Measurements from ENCODE around the gene GBX1.

GBX1 gene

DNA sequence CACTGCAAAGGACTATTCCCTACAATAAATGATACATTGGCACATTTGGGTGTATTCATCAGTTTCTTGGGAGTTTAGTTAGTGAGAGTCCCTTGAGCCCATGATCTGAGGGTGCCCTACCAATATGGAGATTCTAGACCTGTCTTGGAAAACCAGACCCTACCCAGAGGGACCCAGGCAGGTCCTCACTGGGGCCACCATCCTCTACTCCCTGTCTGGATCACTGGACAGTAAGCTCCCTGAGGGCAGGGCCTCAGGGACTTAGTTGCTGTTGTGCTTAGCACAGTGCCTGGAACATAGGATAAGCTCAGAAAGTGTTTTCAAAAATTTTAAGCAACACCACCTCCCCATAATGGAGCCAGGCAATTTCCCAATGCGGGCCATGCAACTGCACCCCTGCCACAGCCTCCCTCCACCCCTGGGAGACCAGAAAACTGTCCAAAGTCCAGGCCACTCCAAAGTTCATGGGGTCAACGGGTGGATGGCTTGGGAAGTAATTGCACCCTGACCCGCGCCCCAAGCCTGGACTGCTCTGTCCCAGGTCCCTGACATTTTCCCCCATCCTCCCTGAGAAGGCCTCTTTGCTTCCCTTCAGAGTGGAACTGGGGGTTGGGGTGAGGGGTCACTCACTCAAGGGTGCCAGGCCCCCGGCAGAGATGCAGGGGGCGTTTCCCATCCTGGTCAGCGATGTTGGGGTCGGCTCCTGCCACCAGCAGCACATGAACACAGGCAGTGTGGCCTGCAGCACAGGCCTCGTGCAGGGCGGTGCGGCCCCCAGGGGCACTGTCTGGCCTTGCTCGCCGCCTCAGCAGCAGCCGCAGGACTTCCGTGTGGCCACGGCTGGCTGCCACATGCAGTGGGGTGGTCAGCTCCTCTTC, 18.5 kb upstream of the GBX1 start:
- Histone ChIP-seq H3K4me1 (ENCODE audit: low read length) (peaks cover 32% of the 10 kb centered on the region), H2AFZ (ENCODE audit: low read depth, low read length) (no peak overlapping the region), H3K27ac (ENCODE audit: low read length) (no peak overlapping the region), H4K20me1 (ENCODE audit: insufficient read depth, low read length) (peaks cover 48% of the 10 kb centered on the region), H3K79me2 (ENCODE audit: low read length) (no peaks in the 10 kb centered on the region), H3K36me3 (replicated peaks; ENCODE audit: low read depth, low read length) (no peaks in the 10 kb centered on the region), H3K27me3 (ENCODE audit: low read depth, low read length) (peaks cover 72% of the 10 kb centered on the region), H3K4me2 (ENCODE audit: low read length) (no peak overlapping the region), H3K4me3 (ENCODE audit: low read length) (no peak overlapping the region), H3K9ac (ENCODE audit: low read length) (no peak overlapping the region), H3K9me3 (ENCODE audit: insufficient read depth, low read length) (no peaks in the 10 kb centered on the region)
- TF ChIP-seq, protein P1, sequence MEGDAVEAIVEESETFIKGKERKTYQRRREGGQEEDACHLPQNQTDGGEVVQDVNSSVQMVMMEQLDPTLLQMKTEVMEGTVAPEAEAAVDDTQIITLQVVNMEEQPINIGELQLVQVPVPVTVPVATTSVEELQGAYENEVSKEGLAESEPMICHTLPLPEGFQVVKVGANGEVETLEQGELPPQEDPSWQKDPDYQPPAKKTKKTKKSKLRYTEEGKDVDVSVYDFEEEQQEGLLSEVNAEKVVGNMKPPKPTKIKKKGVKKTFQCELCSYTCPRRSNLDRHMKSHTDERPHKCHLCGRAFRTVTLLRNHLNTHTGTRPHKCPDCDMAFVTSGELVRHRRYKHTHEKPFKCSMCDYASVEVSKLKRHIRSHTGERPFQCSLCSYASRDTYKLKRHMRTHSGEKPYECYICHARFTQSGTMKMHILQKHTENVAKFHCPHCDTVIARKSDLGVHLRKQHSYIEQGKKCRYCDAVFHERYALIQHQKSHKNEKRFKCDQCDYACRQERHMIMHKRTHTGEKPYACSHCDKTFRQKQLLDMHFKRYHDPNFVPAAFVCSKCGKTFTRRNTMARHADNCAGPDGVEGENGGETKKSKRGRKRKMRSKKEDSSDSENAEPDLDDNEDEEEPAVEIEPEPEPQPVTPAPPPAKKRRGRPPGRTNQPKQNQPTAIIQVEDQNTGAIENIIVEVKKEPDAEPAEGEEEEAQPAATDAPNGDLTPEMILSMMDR (IDR thresholded peaks at IDR 0.05; ENCODE audit: low read depth, low read length), result no peak
- TF ChIP-seq EZH2phosphoT487 (IDR thresholded peaks at IDR 0.05; ENCODE audit: low read depth), result no peak

DNA sequence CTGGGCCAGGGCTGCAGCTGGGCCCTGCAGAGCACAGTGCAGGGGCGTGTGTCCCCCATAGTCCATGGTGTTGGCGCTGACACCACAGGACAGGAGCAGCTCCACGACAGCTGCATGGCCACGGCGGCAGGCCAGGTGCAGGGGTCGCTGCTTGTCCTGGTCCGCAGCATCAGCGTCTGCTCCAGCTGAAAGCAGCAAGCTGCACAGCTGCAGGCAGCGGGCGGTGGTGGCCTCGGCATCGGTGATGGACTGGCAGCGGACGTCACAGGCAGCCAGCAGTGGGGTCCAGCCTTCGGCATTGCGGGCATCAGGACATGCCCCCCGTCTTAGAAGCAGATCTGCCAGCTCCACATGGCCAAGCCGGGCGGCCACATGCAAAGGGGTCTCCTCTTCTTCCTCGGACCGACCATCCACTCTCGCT, 13.5 kb upstream of the GBX1 start:
- TF ChIP-seq EZH2phosphoT487 (IDR thresholded peaks at IDR 0.05; ENCODE audit: low read depth), result no peak
- TF ChIP-seq, protein P1 (IDR thresholded peaks at IDR 0.05; ENCODE audit: low read depth, low read length), result no peak
- H3K27ac ChIP-seq (ENCODE audit: low read length), result no peak overlapping the region
- H4K20me1 ChIP-seq (ENCODE audit: insufficient read depth, low read length), result peaks cover 7% of the 10 kb centered on the region; the same call in 1 of the 2 replicates
- peaks cover 68% of the 10 kb centered on the region for H3K27me3 ChIP-seq (ENCODE audit: low read depth, low read length)
- no peaks in the 10 kb centered on the region for H3K36me3 ChIP-seq (replicated peaks; ENCODE audit: low read depth, low read length)
- no peak overlapping the region for H2AFZ ChIP-seq (ENCODE audit: low read depth, low read length)
- no peaks in the 10 kb centered on the region for H3K4me1 ChIP-seq (ENCODE audit: low read length)
- no peaks in the 10 kb centered on the region for H3K79me2 ChIP-seq (ENCODE audit: low read length)
- no peak overlapping the region for H3K4me3 ChIP-seq (ENCODE audit: low read length)
- H3K9ac ChIP-seq (ENCODE audit: low read length), result no peak overlapping the region
- H3K4me2 ChIP-seq (ENCODE audit: low read length), result no peak overlapping the region
- no peaks in the 10 kb centered on the region for H3K9me3 ChIP-seq (ENCODE audit: insufficient read depth, low read length)

GRCh38 chr7:151179946-151180345, 12.5 kb upstream of the GBX1 start:
- no peak overlapping the region for H2AFZ ChIP-seq (ENCODE audit: low read depth, low read length)

GRCh38 chr7:151179287-151179860, 11.9 kb upstream of the GBX1 start:
- H3K79me2 ChIP-seq (ENCODE audit: low read length), result no peaks in the 10 kb centered on the region
- H3K4me2 ChIP-seq (ENCODE audit: low read length), result no peak overlapping the region
- no peak overlapping the region for H3K27ac ChIP-seq (ENCODE audit: low read length)
- peaks cover 62% of the 10 kb centered on the region for H3K27me3 ChIP-seq (ENCODE audit: low read depth, low read length)
- H2AFZ ChIP-seq (ENCODE audit: low read depth, low read length), result no peak overlapping the region
- TF ChIP-seq, protein P1 (IDR thresholded peaks at IDR 0.05; ENCODE audit: low read depth, low read length), result no peak
- TF ChIP-seq EZH2phosphoT487 (IDR thresholded peaks at IDR 0.05; ENCODE audit: low read depth), result no peak
- no peak overlapping the region for H3K4me3 ChIP-seq (ENCODE audit: low read length)
- H3K9ac ChIP-seq (ENCODE audit: low read length), result no peak overlapping the region
- no peaks in the 10 kb centered on the region for H3K36me3 ChIP-seq (replicated peaks; ENCODE audit: low read depth, low read length)
- H4K20me1 ChIP-seq (ENCODE audit: insufficient read depth, low read length), result peaks cover 4% of the 10 kb centered on the region; the same call in 1 of the 2 replicates
- H3K4me1 ChIP-seq (ENCODE audit: low read length), result no peaks in the 10 kb centered on the region
- no peaks in the 10 kb centered on the region for H3K9me3 ChIP-seq (ENCODE audit: insufficient read depth, low read length)

More at GRCh38 chr7:151179946-151180345, 12.5 kb upstream of the GBX1 start:
- no peaks in the 10 kb centered on the region for H3K79me2 ChIP-seq (ENCODE audit: low read length)
- no peak overlapping the region for H3K4me2 ChIP-seq (ENCODE audit: low read length)
- H3K4me3 ChIP-seq (ENCODE audit: low read length), result no peak overlapping the region
- H3K27me3 ChIP-seq (ENCODE audit: low read depth, low read length), result peaks cover 64% of the 10 kb centered on the region
- no peak overlapping the region for H3K27ac ChIP-seq (ENCODE audit: low read length)
- H4K20me1 ChIP-seq (ENCODE audit: insufficient read depth, low read length), result peaks cover 4% of the 10 kb centered on the region; the same call in 1 of the 2 replicates
- TF ChIP-seq EZH2phosphoT487 (IDR thresholded peaks at IDR 0.05; ENCODE audit: low read depth), result no peak
- H3K36me3 ChIP-seq (replicated peaks; ENCODE audit: low read depth, low read length), result no peaks in the 10 kb centered on the region
- H3K9me3 ChIP-seq (ENCODE audit: insufficient read depth, low read length), result no peaks in the 10 kb centered on the region
- no peak overlapping the region for H3K9ac ChIP-seq (ENCODE audit: low read length)
- no peaks in the 10 kb centered on the region for H3K4me1 ChIP-seq (ENCODE audit: low read length)
